Karpas-422 (cell line): Measurements from ENCODE around the gene DACH2. TPM values are rescaled to one million over a fixed set of nuclear protein-coding genes. Genes with fewer than 3 reads are reported as not detected.

Experiments used
- DNase-seq: peaks from one replicate; pipeline ENCODE4 v3.0.0-alpha.2; 2015
- H2AFZ ChIP-seq: fragments of 200-600 bp; sonication (generic); 2 replicates; pipeline ENCODE4 v1.6.1; 2014; ENCODE audit warnings: antibody characterized with exemption, low read length, mixed read lengths
- H3K27ac ChIP-seq: fragments of 200-600 bp; sonication (generic); 2 replicates; pipeline ENCODE4 v1.5.1; 2014; ENCODE audit warnings: mild to moderate bottlenecking, low read length, moderate library complexity
- H3K27me3 ChIP-seq: fragments of 200-600 bp; sonication (generic); 2 replicates; pipeline ENCODE4 v1.6.1; 2014; ENCODE audit warnings: low read length, mixed read lengths
- H3K36me3 ChIP-seq: fragments of 200-600 bp; sonication (generic); 2 replicates; pipeline ENCODE4 v1.6.1; 2014; ENCODE audit warnings: low read length, mixed read lengths; ENCODE audit not compliant: insufficient read depth
- H3K4me1 ChIP-seq: fragments of 200-600 bp; sonication (generic); 2 replicates; pipeline ENCODE4 v1.6.1; 2014; ENCODE audit warnings: mild to moderate bottlenecking, low read length, mixed read lengths
- H3K4me2 ChIP-seq: fragments of 200-600 bp; sonication (generic); 2 replicates; pipeline ENCODE4 v1.6.1; 2014; ENCODE audit warnings: low read length, low read depth, mild to moderate bottlenecking; ENCODE audit not compliant: poor library complexity, severe bottlenecking
- H3K4me3 ChIP-seq: fragments of 200-600 bp; sonication (generic); 2 replicates; pipeline ENCODE4 v1.5.1; 2014; ENCODE audit warnings: mild to moderate bottlenecking, antibody characterized with exemption, low read length, mixed read lengths
- H3K79me2 ChIP-seq: fragments of 200-600 bp; sonication (generic); 2 replicates; pipeline ENCODE4 v1.6.1; 2014; ENCODE audit warnings: mild to moderate bottlenecking, low read length, mixed read lengths
- H3K9ac ChIP-seq: fragments of 200-600 bp; sonication (generic); 2 replicates; pipeline ENCODE4 v1.6.0; 2014; ENCODE audit warnings: low read length
- H3K9me2 ChIP-seq: fragments of 200-600 bp; sonication (generic), shearing (Covaris generic); replicated peaks from 2 replicates; pipeline ENCODE4 v1.6.0; 2014; ENCODE audit warnings: mild to moderate bottlenecking, low read length, moderate library complexity; ENCODE audit not compliant: insufficient read depth
- H3K9me3 ChIP-seq: fragments of 300-700, 200-600 bp; sonication (generic); 2 replicates; pipeline ENCODE4 v1.6.1; 2014; ENCODE audit warnings: low read length, mixed read lengths
- H4K20me1 ChIP-seq: fragments of 200-600 bp; sonication (generic); 2 replicates; pipeline ENCODE4 v1.6.1; 2014; ENCODE audit warnings: mild to moderate bottlenecking, antibody characterized with exemption, low read length, low read depth; ENCODE audit not compliant: insufficient read depth
- small RNA-seq: library from RNA; depleted of rRNA; stranded (forward); fragments of <200 nt; gene quantifications from one replicate; pipeline ENCODE3, GENCODE V24; 2014
- total RNA-seq: library from RNA; depleted of rRNA; stranded (reverse); fragments of >200 nt; shearing (Covaris generic); gene quantifications from 2 replicates; pipeline ENCODE4 v1.2.3, GENCODE V29; 2014; ENCODE audit warnings: low replicate concordance; rRNA removed

DACH2 gene
- total RNA-seq, 1 experiment from 2014 or later: not detected

GRCh38 chrX:86830685-86831084 is 682.4 kb downstream of the DACH2 start:
- no peaks in the 10 kb centered on the region for H3K27me3 ChIP-seq
- no peaks in the 10 kb centered on the region for H4K20me1 ChIP-seq
- no peaks in the 10 kb centered on the region for H3K4me1 ChIP-seq
- H3K9me3 ChIP-seq: peaks cover 3% of the 10 kb centered on the region
- DNase-seq: no peak
- no peak overlapping the region for H3K4me2 ChIP-seq
- H3K36me3 ChIP-seq: no peaks in the 10 kb centered on the region
- no peak overlapping the region for H3K27ac ChIP-seq
- H3K9ac ChIP-seq: no peak overlapping the region
- no peaks in the 10 kb centered on the region for H3K79me2 ChIP-seq
- no peak overlapping the region for H3K4me3 ChIP-seq
- H2AFZ ChIP-seq: no peak overlapping the region
- H3K9me2 ChIP-seq: no peaks in the 10 kb centered on the region

DNA sequence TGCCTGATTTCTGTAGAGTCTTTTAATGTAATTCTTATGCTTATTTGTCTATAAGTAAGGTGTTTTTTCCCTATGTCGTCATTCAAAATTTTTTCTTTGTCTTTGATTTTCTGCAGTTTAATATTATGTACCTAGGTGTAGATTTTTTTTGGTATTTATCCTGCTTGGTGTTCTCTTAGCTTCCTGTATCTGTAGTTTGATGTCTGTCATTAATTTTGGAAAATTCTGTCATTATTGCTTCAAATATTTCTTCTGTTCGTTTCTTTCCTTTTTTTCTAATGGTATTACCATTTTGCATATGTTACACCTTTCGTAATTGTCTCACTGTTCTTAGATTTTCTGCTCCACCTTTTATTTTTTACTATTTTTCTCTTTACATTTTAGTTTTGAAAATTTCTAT is 696.9 kb downstream of the DACH2 start:
- no peaks in the 10 kb centered on the region for H3K4me1 ChIP-seq
- H3K4me2 ChIP-seq: no peak overlapping the region
- no peaks in the 10 kb centered on the region for H3K27me3 ChIP-seq
- no peak overlapping the region for H3K27ac ChIP-seq
- DNase-seq: no peak
- H3K9me2 ChIP-seq: no peaks in the 10 kb centered on the region
- H3K9me3 ChIP-seq: peaks cover 17% of the 10 kb centered on the region
- no peaks in the 10 kb centered on the region for H3K36me3 ChIP-seq
- H4K20me1 ChIP-seq: no peaks in the 10 kb centered on the region
- H3K4me3 ChIP-seq: no peak overlapping the region
- no peaks in the 10 kb centered on the region for H3K79me2 ChIP-seq
- H2AFZ ChIP-seq: no peak overlapping the region
- H3K9ac ChIP-seq: no peak overlapping the region

Small RNAs within 50 kb of the gene (small RNA-seq; reads per million reads assigned to genes)
- gene FCF1P9: not detected
- gene RF00026: not detected

Other genes starting within 250 kb of the DACH2 start
- 18.8 and 37.0 TPM in 2 replicates for gene CHM, start 100.9 kb upstream of the DACH2 start, total RNA-seq